ENCODE measurements around the gene GREM2. TPM values are rescaled to one million over a fixed set of nuclear protein-coding genes. Genes with fewer than 3 reads are reported as not detected.

Gene GREM2
- total RNA-seq, 1 donor from 2014 or later: 0.48 TPM

DNA sequence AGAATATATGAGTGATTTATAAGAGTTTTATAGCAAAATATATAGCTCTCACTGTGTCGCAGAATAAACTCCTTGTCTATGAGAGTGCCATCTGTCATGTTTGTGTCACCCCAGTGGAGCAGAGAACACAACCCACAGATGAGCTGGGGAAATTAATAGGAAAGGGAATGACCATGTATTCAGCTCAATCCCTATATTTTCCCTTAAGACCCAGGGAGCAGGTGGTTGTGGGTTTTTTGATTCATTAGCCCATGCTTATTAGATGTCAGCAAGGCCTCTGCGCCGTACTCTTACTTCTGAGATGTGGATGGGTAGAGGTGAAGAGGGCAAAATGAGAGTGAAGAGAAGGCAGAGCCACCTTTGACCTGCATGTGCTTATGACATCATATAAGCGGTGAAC lies 4.1 kb upstream of the GREM2 start:
- H3K27ac Mint-ChIP-seq: no peak overlapping the region
- DNase-seq (ENCODE audit: low spot score, unreplicated experiment): no peak
- no peak overlapping the region for H3K4me3 Mint-ChIP-seq (ENCODE audit: low read depth)
- H3K9me3 Mint-ChIP-seq (ENCODE audit: low read depth): no peaks in the 10 kb centered on the region
- TF ChIP-seq, protein P1, sequence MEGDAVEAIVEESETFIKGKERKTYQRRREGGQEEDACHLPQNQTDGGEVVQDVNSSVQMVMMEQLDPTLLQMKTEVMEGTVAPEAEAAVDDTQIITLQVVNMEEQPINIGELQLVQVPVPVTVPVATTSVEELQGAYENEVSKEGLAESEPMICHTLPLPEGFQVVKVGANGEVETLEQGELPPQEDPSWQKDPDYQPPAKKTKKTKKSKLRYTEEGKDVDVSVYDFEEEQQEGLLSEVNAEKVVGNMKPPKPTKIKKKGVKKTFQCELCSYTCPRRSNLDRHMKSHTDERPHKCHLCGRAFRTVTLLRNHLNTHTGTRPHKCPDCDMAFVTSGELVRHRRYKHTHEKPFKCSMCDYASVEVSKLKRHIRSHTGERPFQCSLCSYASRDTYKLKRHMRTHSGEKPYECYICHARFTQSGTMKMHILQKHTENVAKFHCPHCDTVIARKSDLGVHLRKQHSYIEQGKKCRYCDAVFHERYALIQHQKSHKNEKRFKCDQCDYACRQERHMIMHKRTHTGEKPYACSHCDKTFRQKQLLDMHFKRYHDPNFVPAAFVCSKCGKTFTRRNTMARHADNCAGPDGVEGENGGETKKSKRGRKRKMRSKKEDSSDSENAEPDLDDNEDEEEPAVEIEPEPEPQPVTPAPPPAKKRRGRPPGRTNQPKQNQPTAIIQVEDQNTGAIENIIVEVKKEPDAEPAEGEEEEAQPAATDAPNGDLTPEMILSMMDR (IDR thresholded peaks at IDR 0.05; ENCODE audit: unreplicated experiment): no peak
- H3K36me3 Mint-ChIP-seq (ENCODE audit: insufficient read depth): no peaks in the 10 kb centered on the region
- H3K4me1 Mint-ChIP-seq (ENCODE audit: low read depth): peaks cover 33% of the 10 kb centered on the region
- peaks cover 32% of the 10 kb centered on the region for H3K27me3 Mint-ChIP-seq

DNA sequence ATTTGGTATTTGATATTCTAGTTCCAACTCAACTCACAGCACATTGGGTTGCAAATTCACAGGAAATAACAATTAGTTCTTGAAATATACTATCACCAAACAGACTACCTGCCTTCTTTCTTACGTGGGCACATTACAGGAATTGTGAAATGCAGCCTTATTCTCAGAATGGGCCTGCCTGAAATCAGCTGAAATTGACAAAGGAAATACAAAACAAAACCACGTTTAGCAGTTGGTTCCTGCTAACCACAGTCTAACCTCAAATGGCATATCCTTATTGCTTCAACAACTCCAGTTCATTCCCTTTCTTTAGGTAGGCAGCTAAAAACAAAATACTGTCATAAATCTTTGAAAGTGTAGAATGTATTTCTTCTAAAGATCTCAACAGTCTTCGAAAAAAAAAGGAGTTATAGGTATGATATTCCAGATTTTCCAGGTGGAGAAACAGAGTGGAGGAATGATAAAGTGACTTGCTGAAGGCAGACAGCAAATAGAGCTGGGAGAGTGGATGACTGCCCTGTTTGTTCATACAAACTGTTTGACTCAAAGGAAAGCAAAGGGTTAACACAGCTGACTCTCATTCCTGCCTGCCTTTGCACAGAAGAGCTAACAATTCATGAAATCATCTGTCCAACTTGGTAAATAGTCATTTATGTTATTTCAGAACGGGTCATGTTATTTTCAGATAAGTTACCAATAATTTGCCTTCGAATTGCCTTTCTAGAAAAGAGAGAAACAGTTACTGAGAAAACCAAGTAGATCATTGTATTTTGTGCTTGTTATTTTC lies 1.6 kb upstream of the GREM2 start:
- Mint-ChIP-seq H3K27ac (no peak overlapping the region), H3K36me3 (ENCODE audit: insufficient read depth) (no peaks in the 10 kb centered on the region), H3K4me3 (ENCODE audit: low read depth) (no peak overlapping the region), H3K9me3 (ENCODE audit: low read depth) (no peaks in the 10 kb centered on the region), H3K4me1 (ENCODE audit: low read depth) (peaks cover 39% of the 10 kb centered on the region), H3K27me3 (peaks cover 22% of the 10 kb centered on the region)
- DNase-seq (ENCODE audit: low spot score, unreplicated experiment): no peak
- TF ChIP-seq, protein P1 (IDR thresholded peaks at IDR 0.05; ENCODE audit: unreplicated experiment): no peak

DNA sequence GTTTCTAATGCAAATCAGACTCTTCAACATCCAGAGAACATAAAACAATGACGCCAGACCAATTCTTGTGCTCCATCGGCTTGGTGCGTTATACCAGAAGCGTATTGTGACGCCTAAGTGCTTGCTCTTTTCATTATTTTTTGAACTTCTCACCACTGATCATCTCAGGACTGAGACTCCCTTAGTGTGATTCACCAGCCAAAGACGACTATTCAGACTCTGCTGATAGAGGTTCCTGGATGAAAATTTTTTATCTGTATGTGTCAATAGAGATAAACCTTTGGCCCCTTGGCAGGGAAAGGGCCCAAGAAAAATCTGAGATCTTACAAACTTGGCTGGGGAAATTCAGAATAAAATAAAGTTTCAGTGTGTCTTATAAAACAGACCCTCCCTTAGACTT lies 856 bp upstream of the GREM2 start:
- Mint-ChIP-seq H3K4me3 (ENCODE audit: low read depth) (peak overlapping the region; percentile 84), H3K9me3 (ENCODE audit: low read depth) (no peaks in the 10 kb centered on the region), H3K27ac (no peak overlapping the region), H3K4me1 (ENCODE audit: low read depth) (peaks cover 39% of the 10 kb centered on the region), H3K27me3 (peaks cover 20% of the 10 kb centered on the region), H3K36me3 (ENCODE audit: insufficient read depth) (no peaks in the 10 kb centered on the region)
- no peak for DNase-seq (ENCODE audit: low spot score, unreplicated experiment)
- TF ChIP-seq, protein P1 (IDR thresholded peaks at IDR 0.05; ENCODE audit: unreplicated experiment): no peak

DNA sequence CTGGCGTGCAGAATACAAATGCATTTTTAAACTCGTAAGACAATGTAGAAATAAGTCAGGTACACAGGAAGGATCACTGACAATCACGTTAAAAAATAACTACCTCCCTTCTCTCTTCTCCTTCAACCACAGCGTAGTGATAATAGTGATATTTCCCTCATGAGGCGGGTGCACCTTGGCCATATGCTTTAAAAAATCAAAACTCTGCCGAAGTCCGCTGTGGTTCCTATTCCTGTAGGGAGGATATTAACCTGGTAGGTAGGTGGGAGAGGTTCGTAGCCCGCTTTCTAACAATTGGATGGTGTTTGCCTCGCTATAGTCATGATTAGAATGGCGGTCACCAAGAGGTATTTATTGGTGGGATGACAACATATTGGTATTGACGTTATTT lies 732 bp downstream of the GREM2 start:
- no peaks in the 10 kb centered on the region for H3K36me3 Mint-ChIP-seq (ENCODE audit: insufficient read depth)
- H3K27me3 Mint-ChIP-seq: peaks cover 26% of the 10 kb centered on the region
- H3K4me1 Mint-ChIP-seq (ENCODE audit: low read depth): peaks cover 39% of the 10 kb centered on the region
- H3K4me3 Mint-ChIP-seq (ENCODE audit: low read depth): peak overlapping the region; percentile 84
- TF ChIP-seq, protein P1 (IDR thresholded peaks at IDR 0.05; ENCODE audit: unreplicated experiment): no peak
- DNase-seq (ENCODE audit: low spot score, unreplicated experiment): no peak
- H3K9me3 Mint-ChIP-seq (ENCODE audit: low read depth): no peaks in the 10 kb centered on the region
- peak overlapping the region; percentile 89 for H3K27ac Mint-ChIP-seq

DNA sequence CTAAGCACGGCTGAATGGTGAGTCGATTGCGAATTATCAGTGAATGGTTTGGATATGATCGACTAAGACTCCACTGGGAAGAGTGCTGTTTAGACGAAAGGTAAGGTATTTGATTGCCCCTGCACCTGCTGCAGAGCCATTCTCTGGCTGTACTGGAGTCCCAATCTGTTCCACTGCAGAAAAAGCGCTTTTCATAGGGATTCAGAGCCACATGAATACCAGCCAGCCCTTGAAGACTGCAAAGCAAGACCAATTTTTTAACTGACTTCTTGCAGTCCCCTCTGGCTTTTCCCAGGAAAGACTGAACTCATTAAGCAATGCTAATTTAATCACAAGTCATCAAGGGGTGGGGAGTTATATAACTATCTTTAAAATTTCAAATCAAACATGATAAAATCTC lies 1.3 kb downstream of the GREM2 start:
- H3K4me1 Mint-ChIP-seq (ENCODE audit: low read depth): peaks cover 39% of the 10 kb centered on the region
- peak overlapping the region; percentile 37 for H3K4me3 Mint-ChIP-seq (ENCODE audit: low read depth)
- no peaks in the 10 kb centered on the region for H3K9me3 Mint-ChIP-seq (ENCODE audit: low read depth)
- TF ChIP-seq, protein P1 (IDR thresholded peaks at IDR 0.05; ENCODE audit: unreplicated experiment): no peak
- H3K27ac Mint-ChIP-seq: no peak overlapping the region
- H3K27me3 Mint-ChIP-seq: peaks cover 28% of the 10 kb centered on the region
- DNase-seq (ENCODE audit: low spot score, unreplicated experiment): no peak
- H3K36me3 Mint-ChIP-seq (ENCODE audit: insufficient read depth): no peaks in the 10 kb centered on the region

All from progenitor cell of endocrine pancreas (in vitro differentiated cells).